IPS-20b (cell line): ENCODE measurements around the gene MCFD2.

Experiments used
- H3K27ac ChIP-seq: one replicate; pipeline ENCODE4 v1.5.1; 2013; ENCODE audit warnings: low read length
- H3K27me3 ChIP-seq: 2 replicates; pipeline ENCODE4 v1.6.1; 2013; ENCODE audit warnings: mild to moderate bottlenecking, low read length, inconsistent platforms; ENCODE audit not compliant: insufficient read depth
- H3K36me3 ChIP-seq: 2 replicates; pipeline ENCODE4 v1.6.1; 2013; ENCODE audit warnings: low read depth, mild to moderate bottlenecking, inconsistent platforms, low read length, moderate library complexity; ENCODE audit not compliant: insufficient read depth
- H3K4me1 ChIP-seq: 2 replicates; pipeline ENCODE4 v1.6.1; 2013; ENCODE audit warnings: mild to moderate bottlenecking, control low read depth, inconsistent platforms, low read length, moderate library complexity; ENCODE audit not compliant: insufficient read depth
- H3K4me3 ChIP-seq: 2 replicates; pipeline ENCODE4 v1.5.1; 2013; ENCODE audit warnings: mild to moderate bottlenecking, low read length, inconsistent platforms
- H3K9ac ChIP-seq: 2 replicates; pipeline ENCODE4 v1.6.1; 2013; ENCODE audit warnings: low read depth, mild to moderate bottlenecking, inconsistent platforms, low read length, moderate library complexity
- H3K9me3 ChIP-seq: 2 replicates; pipeline ENCODE4 v1.6.1; 2013; ENCODE audit warnings: mild to moderate bottlenecking, low read depth, low read length, inconsistent platforms; ENCODE audit not compliant: insufficient read depth

The MCFD2 gene

DNA sequence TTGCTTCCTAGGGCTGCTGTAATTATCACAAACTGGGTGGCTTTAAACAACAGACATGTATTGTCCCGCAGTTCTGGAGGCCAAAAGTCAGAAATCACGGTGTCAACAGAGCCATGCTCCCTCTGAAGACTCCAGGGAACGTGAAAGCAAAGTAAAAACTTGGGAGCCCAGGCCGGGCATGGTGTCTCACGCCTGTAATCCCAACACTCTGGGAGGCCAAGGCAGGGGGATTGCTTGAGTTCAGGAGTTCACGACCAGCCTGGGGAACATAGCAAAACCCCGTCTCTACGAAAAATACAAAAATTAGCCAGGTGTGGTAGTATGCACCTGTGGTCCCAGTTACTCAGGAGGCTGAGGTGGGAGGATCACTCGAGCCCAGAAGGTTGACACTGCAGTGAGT is 63.5 kb downstream of the MCFD2 start:
- no peak overlapping the region for H3K27ac ChIP-seq
- no peaks in the 10 kb centered on the region for H3K36me3 ChIP-seq
- H3K9ac ChIP-seq, result no peak overlapping the region
- no peaks in the 10 kb centered on the region for H3K27me3 ChIP-seq
- no peaks in the 10 kb centered on the region for H3K9me3 ChIP-seq
- no peak overlapping the region for H3K4me3 ChIP-seq
- no peaks in the 10 kb centered on the region for H3K4me1 ChIP-seq
